Placental pericyte (primary cell): ENCODE results near the gene KAT6B. TPM values are rescaled to one million over a fixed set of nuclear protein-coding genes. Genes with fewer than 3 reads are reported as not detected.

Source experiments
- total RNA-seq: library from RNA; depleted of rRNA; stranded (reverse); fragments of >200 nt; gene quantifications from 2 replicates; pipeline ENCODE4 v1.2.3, GENCODE V29; 2012

KAT6B gene
- 20.1 and 25.5 TPM in 2 replicates for total RNA-seq

DNA sequence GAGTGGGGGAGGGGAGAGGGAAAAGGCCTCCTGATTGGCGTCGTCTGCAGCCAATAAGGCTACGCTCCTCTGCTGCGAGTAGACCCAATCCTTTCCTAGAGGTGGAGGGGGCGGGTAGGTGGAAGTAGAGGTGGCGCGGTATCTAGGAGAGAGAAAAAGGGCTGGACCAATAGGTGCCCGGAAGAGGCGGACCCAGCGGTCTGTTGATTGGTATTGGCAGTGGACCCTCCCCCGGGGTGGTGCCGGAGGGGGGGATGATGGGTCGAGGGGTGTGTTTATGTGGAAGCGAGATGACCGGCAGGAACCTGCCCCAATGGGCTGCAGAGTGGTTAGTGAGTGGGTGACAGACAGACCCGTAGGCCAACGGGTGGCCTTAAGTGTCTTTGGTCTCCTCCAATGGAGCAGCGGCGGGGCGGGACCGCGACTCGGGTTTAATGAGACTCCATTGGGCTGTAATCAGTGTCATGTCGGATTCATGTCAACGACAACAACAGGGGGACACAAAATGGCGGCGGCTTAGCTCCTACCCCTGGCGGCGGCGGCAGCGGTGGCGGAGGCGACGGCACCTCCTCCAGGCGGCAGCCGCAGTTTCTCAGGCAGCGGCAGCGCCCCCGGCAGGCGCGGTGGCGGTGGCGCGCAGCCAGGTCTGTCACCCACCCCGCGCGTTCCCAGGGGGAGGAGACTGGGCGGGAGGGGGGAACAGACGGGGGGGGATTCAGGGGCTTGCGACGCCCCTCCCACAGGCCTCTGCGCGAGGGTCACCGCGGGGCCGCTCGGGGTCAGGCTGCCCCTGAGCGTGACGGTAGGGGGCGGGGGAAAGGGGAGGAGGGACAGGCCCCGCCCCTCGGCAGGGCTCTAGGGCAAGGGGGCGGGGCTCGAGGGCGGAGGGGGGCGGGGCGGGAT, at the start of gene KAT6B:
TSS of gene KAT6B (plus strand) at position 459 of the 903 bp plus-strand sequence. CDS start 16,258 bp downstream, outside the sequence.

